NCI-H1694 (cell line): Measurements from ENCODE around the gene SIVA1.

Source experiments
- DNase-seq: peaks from one replicate; lab custom pipeline; 2025; lab: John Stamatoyannopoulos, UW

SIVA1 gene

DNA sequence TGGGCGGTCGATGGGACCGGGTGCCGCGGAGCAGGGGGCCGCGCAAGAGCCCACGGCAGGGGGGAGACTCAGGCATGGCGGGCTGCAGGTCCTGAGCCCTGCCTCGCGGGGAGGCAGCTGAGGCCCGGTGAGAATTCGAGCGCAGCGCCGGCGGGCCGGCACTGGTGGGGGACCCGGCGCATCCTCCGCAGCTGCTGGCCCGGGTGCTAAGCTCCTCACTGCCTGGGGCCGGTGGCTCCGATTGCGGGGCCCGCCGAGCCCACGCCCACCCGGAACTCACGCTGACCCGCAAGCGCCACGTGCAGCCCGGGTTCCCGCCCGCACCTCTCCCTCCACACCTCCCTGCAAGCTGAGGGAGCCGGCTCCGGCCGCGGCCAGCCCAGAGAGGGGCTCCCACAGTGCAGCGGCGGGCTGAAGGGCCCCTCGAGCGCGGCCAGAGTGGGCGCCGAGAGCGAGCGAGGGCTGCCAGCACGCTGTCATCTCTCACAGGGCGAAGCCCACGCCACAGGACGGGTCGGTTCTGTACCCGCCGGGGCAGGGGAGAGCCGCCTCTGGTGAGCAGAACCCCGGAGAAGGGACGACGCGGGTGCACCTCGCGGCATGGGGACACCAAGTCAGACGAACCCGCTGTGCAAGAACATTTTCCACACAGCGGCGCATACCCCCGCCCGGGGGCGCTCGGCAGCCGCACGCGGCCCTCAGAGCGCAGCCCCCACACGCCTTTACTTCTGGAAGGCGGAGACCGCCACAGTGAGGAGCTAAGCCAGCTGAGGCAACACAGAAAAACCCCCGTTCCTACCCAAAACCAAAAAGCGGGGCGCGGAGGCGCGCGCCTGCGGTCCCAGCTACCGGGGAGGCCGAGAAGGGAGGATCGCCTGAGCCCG is 1.2 kb upstream of the SIVA1 start:
- DNase-seq: no peak

DNA sequence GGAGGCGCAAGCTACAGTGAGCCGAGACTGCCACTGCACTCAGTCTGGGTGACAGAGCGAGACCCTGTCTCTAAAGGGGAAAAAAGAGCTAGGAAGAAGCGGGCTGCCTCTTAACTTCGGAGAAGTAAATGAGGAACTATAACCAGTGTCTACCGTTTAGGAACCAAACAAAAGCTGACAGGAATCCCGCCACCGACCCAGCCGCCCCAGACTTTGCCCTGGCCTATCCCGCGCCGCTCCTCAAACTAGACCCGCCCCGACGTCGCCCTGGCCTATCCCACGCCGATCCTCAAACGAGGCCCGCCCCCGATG is 568 bp upstream of the SIVA1 start:
- no peak for DNase-seq

DNA sequence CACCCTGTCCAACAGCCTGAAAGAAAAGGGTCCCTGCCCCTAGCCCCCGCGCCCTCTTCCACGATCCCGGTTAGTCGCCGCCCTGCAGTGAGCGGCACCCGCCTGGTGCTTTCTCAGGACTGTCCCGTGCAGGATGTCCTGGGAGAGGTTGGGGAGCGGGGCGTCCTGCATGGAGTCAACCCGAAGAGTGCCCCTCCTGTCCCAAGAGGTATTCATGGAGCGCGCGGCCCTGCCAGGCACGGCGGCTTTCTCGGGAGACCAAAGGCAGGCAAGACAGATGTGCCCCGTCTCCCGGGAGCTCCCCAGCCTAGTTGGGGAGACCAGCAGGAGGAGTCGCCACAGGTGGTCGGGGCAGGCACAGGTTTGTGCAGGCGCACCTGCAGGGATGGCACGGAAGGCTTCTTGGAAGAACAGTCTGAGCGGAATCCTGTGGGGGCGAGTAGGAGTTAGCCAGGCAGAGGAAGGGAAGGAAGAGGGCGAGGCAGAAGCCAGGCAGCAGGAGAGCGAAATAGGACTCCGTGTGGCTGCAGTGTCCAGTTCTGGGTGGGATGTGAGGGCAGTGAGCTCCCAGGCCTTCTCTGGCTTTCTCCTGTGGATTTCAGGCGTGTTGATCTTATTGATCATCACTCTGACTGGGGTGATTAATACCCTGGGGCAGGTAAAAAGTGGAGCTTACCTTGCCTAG is 723 bp downstream of the SIVA1 start:
- DNase-seq: no peak

DNA sequence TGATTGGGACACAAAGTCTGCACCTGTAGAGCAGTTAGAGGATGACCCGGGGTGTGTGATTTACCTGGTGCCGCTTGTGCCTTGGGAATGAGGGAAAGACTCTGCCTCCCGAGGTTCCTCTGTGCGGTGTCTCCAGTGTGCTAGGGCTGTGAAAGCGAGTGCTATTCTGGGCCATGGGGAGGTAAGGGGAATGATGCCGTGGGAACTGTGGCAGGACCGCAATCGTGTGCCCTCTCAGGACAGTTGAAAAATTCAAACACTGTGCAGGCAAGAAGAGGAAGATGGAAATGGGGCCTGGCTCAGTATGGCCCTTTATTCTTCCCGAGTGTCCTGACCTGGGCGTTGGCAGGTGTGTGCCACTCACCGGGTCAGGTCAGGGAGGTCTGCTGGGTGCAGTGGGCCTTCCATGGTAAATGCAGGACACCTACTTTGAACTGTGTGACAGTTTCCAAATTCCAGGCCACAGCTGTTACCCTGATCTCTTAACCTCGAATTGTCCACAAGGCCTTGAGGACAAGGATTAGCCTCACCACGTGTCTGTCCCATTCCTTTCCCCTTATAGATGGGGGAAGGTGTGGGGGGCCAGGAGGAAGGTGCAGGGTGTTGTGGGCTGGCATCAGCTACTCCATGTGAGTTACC is 1.4 kb downstream of the SIVA1 start:
- no peak for DNase-seq

DNA sequence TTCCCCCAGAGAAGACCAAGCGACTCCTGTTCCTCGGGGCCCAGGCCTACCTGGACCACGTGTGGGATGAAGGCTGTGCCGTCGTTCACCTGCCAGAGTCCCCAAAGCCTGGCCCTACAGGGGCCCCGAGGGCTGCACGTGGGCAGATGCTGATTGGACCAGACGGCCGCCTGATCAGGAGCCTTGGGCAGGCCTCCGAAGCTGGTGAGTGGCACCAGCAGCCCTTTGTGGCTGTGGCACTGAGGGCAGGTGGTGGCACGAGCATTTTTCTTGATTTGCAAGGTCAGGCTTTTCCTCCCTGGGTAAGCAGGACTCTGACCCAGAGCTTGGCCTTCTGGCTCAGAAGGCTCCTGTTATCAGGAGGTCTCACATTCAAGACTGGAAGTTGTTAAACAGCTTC is 2.7 kb downstream of the SIVA1 start:
- DNase-seq: no peak

DNA sequence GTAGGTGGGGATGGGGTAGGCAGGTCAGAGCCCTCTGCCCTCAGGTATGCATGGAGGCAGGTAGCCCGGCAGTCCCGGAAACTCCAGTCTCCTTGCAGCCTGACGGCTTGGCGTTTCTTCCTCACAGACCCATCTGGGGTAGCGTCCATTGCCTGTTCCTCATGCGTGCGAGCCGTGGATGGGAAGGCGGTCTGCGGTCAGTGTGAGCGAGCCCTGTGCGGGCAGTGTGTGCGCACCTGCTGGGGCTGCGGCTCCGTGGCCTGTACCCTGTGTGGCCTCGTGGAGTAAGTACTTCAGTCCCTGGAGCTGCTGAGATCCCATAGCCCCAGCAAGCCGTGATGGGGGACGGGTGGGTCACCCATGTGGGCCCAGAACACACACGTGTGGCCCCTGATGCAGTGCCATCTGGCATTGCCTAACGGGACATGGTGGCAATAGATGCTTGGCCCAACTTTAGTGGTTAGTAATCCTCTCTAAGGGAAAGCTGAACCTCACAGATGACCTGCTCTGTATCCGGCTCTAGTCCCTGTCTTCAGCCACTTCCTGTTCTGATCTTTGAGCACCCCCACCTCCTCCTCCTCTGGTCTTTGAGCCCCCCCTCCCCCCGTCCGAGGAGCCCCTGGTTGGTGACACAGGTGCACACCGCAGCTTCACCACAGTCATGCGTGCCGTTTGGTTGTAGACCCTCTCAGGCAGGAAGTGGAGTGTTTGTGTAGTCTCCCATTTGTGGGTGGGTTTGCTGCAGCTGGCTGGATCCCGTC is 3.7 kb downstream of the SIVA1 start:
- no peak for DNase-seq

DNA sequence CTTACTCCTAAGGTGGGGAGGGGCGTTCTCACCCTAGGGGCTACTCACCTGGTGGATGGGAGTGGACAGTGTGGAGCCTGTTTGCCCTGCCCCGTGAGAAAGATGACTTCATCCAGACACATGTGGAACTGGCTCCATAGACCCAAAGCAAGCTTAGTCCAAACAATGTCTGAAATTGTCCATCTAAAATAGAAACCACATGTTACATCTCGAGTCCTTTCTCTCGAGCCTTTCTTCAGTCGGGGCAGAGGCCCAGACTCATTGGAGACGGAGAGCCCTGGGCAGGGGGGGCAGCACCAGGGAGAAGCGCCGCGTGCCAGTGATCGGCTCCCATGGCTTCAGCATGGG is 4.3 kb downstream of the SIVA1 start:
- no peak for DNase-seq

DNA sequence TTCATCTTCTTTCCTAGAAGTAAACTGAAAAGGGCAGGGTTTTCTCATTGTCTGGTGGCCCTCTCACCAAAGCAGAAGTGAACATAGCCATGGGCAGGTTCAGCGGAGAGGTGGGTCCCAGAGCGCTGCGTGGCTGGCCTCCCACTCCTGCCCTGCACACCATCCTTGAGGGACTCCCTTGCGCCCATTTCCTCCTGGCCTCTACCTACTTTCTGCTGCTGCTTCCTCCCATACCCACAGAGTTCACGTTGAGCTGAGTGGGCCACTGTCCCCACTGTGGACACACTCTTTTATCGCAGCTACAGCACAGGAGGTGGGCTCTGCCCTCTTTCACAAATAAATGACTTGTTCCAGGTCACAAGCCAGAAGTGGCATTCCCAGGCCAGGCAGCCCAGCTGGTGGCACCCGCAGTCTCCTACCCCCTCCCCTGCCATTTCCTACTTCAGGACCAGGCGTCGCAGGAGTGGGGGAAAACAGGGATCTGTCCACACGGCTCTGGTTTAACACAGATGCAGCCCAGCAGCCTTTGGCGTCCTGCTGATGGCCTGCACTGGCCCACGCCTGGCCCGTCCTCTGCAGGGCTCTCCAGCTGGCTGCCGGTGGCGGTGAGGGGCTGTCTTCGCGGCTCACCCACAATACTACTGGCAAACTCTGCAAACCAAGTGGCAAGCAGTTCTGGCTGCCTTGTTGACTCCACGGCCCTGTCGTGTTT is 4.9 kb downstream of the SIVA1 start:
- no peak for DNase-seq

DNA sequence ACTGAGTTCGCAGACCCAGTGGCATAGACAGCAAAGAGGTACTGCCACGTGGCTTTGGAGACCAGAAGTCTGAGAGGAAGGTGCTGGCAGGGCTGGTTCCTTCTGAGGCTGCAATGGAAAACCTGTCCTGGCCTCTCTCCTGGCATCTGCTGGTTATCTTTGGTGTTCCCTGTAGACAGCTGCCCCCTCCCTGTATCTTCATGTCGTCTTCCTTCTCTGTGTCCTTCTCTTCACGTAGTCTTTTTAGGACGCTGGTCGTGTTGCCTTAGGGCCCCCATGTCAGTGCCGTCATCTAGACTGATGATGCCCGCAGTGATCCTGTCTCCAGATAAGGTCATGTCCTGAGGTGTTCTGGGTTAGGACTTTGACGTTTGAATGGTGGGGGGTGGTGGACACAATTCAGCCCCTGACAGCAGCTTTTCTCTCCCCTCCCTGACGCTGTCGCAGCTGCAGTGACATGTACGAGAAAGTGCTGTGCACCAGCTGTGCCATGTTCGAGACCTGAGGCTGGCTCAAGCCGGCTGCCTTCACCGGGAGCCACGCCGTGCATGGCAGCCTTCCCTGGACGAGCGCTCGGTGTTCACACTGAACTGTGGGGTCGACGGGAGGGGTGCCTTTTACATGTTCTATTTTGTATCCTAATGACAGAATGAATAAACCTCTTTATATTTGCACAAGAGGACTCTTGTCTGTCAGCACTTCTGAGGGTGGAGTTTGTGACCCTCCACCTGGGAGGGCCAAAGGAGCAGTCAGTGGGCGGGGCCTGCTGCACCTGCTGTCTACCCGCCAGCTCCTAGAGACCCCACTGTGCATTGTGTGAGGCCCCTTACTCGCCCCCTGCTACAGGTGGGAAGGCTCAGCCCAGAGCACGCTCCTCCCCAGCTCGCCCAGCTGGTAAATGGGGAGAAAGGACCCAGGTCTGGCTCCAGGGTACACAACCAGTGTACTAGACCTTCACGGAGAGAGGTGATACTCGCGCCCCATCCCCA is 6.3 kb downstream of the SIVA1 start:
- no peak for DNase-seq

DNA sequence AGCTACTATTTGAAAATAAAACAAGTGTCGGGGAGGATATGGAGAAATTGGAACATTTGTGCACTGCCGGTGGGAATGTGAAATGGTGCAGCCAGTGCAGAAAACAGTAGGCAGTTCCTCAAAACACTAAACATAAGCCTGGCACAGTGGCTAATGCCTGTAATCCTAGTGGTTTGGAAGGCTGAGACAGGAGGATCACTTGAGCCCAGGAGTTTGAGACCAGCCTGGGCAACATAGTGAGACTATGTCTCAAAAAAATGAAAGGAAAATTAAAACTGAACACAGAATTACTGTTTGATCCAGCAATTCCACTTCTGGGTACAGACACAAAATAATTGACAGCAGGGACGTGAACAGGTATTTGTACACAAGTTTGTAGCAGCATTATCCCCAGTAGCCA is 12.6 kb downstream of the SIVA1 start:
- DNase-seq: no peak

DNA sequence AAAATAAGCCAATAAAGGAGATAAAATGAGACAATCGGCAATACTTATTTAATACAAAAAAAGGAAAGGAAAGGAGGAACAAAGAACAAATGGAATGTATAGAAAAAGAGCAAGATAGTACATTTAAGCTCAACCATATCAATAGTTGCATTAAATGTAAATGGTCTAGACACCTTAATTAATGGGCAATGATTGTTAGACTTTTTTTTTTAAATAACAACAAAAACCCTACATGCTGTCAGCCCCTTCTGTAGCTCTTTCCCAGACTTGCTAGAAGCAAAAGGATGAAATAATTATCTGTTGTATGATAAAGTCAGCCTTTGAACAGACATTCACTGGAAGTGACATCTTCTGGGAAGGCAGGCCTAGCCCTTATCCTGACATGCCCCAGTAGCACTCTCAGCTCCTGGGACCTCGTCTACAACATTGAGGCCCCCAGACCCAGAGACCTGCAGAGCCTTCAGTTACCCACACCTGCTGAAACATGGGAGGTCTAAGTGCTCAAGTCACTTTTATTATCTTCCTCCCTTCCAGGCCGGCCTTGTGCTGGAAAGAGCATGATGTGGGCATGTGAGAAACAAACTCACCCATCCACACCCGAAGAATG is 13.4 kb downstream of the SIVA1 start:
- DNase-seq: no peak

DNA sequence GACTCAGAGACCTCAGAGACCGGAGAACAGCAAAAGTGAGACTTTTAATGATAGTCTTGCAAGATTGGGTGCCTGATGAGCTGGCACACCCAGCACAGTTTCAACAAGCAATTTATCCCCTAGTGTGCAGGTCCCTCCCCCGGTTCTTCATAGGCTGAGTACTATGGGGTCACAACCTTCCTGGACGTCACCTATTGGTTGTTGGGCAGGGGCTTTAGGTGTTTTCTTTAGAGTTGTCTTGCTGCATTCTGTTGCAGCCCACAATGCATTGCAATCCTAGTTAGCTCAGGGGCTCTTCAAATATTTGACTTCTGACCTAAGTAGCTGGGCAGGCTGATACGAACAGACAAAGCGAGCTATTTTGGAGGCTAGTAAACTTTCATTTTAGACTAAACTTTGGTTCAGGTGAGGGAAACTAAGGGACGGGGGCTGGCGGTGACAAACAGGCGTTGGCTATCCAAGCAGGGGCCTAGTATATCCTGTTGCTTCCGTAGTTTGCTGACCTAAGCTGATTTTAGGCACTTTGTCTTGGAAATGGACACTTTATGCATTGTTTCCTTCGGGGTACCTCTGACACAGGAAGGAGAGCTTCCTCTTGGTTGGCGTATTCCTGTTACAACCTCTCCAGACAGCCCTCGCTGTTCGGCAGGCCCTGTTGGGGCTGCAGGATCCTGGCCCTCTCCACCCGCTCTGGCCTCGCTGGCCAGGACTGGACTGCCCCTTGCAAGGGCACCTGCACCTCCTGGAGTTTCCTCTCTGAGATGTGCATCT is 14.1 kb downstream of the SIVA1 start:
- DNase-seq: no peak

DNA sequence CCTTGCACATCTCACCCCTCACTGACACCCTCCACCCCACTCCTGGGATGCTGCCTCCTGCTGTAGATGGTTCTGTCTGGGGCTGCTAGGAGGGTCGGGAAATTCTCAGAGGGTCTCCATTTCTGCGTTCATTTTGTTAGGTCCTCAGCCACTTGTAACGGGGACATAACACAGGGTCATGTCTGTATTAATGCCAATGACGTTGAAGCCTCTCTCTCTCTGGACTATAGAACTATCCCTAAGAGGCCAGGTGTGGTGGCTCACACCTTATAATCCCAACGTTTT is 14.6 kb downstream of the SIVA1 start:
- DNase-seq: no peak

DNA sequence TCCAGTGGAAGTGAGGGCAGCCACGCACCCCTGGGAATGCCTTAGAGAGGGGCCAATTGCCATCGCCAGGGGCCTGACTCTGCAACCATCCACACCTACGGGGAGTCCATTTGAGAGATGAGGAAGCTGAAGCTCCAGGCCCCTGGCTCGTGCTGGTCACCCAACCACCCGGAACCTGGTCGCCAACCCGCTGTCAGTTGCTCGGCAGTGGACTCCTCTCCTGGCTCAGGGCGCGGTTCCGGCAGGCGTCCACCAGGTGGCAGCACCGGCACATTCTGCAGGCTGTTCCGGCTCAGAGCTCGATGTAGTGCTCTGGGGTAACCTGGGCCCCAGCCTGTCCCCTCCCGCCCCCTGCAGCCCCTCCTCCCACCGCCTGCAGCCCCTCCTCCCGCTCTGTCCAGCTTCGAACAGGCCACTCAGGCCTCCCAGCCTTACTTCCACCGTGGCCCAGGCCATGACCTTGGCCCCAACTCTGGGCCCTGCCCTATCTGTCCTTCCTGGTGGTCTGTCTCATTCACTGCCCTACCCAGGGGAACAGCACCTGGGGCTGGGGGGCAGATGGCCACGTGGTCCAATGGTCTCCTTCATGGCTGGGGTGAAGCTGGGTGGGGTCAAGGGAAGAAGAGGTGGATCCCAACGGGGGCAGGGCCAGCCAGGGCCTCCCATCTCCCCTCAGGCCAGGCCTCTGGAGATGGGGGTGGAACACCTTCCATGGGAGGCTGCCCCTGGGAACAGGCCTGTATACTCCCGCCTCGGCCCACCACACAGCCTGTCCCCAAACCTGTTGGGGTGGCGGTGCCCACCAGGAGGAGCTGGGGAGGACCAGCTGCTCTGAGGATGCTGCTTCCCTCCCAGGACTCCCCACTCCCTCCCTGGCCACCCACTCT is 15.7 kb downstream of the SIVA1 start:
- peak; percentile 94 for DNase-seq

DNA sequence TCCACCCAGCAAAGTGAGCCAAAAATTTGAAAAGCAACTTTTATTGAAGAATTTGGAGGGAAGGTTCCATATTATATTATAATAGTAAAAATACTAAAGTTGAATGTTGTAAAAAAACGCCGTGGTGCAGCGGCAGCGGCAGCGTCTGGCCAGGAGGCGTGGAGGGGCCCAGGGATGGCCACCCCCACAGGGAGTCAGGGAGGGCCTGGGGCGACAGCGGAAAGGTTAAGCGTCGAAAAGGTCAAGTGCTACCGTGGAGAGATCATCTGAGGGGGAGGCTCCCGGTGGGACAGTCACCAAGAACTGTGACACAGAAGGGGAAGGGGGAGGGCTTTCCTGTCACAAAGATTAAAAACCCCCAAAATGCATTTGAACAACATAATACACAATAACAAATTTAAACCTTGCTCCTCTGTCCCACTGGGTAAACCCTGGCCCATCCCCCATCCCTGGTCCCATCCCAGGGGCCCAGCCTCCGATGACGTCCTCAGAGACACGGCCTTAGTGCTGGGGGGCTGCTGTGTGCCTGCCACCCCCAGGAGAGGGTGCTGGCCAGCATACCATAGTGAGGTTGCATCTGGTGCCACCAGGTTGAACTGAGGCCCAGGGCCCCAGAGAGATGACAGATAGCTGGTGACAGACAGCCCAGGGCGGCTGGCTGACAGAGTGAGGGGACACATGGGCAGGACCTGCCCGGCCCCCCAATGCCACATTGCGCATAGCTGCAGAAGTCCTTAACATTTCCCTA is 16.6 kb downstream of the SIVA1 start:
- DNase-seq: no peak

DNA sequence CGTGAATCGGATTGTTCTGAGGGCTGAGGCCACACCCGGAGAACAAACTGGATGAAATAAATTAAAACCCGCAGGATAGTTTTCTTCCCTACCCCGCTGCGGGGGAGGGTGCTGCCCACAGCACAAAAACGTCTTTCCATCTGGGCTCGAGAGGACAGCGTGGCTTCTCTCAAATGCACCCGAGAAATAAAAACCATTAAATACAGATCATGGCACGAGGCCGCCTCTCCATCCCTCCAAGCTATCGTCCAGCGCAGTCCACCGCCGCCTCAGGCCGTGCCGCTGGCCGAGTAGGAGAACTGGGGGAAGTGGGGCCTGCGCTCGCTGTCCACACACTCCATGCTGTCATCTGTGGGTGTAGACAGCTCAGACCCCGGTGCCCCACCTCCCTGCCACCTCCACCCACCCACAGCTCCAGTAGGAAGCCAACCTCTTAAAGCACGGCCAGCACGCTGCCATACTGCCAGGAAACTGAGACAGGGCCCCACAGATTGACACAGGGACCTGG is 17.2 kb downstream of the SIVA1 start:
- DNase-seq: no peak

DNA sequence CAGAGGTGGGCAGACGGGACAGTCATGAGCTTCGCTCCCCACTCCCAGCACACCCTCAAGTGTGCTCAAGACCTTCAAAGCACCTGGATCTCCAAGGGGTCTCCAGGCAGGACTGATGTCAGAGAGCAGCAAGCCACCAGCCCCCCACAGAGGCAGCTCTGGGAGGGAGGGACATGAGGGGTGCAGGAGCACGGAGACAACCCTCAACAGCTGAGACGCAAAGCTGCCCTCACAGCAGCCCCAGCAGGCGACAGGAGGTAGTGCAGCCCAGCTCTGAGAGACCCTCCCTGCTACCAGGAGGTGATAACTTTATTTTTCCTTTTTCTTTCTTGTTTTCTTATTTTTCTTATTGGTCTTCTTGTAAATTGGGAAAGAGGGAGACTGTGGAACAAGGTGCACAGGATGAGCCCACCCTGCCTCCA is 17.9 kb downstream of the SIVA1 start:
- DNase-seq: no peak

DNA sequence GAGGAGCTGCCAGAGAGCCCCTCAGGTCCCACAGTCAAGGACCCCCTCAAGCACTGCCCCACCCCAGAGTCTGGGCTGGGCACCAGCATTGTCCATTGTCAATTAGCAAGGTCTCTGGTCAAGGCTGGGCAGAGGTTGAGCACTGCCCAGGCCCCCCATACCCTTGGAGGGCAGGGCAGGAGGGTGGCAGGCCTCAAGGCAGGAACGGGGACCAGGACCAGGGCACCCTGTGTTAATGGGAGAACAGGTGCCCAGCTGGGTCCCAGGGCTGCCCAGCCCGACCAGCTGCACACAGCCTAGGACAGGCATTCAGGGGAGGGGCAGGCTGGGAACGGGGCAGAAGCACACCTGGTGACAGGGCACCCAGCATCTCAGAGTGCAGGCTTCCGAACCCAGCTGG is 18.4 kb downstream of the SIVA1 start:
- DNase-seq: no peak
